NT2/D1 (cell line): ENCODE data around the gene PLCG2.
"Not testable (repeated sequence)": the region's sequence is repeated elsewhere in the genome, so short reads cannot be mapped to it uniquely, and the experiment has no call there.

Experiments
- DNase-seq: peaks from one replicate; pipeline ENCODE4 v3.0.0-alpha.2; 2011; ENCODE audit warnings: low read depth, low spot score
- H3K27me3 ChIP-seq: 2 replicates; pipeline ENCODE4 v1.6.0; 2011; ENCODE audit warnings: mild to moderate bottlenecking; ENCODE audit not compliant: insufficient read length, insufficient read depth
- H3K36me3 ChIP-seq: 2 replicates; pipeline ENCODE4 v1.6.1; 2011; ENCODE audit warnings: mild to moderate bottlenecking, low read length, mixed read lengths; ENCODE audit not compliant: insufficient read depth, insufficient read length
- H3K4me1 ChIP-seq: 2 replicates; pipeline ENCODE4 v1.5.1; 2011; ENCODE audit not compliant: insufficient read depth, insufficient read length
- H3K4me3 ChIP-seq: 2 replicates; pipeline ENCODE4 v1.5.1; 2011; ENCODE audit warnings: low read depth; ENCODE audit not compliant: insufficient read length
- H3K9ac ChIP-seq: 2 replicates; pipeline ENCODE4 v1.6.0; 2011; ENCODE audit warnings: low read depth; ENCODE audit not compliant: insufficient read length
- H3K9me3 ChIP-seq: 2 replicates; pipeline ENCODE4 v1.5.1; 2011; ENCODE audit warnings: mild to moderate bottlenecking, low read length; ENCODE audit not compliant: insufficient read depth
- SUZ12 ChIP-seq: IDR thresholded peaks from 2 replicates; pipeline ENCODE4 v1.6.1; 2011; ENCODE audit not compliant: insufficient read length, insufficient read depth; ENCODE audit errors: extremely low read depth
- YY1 ChIP-seq: IDR thresholded peaks from 2 replicates; pipeline ENCODE4 v1.6.1; 2011; ENCODE audit not compliant: insufficient read length, insufficient read depth
- ZNF274 ChIP-seq: IDR thresholded peaks from 2 replicates; pipeline ENCODE4 v1.6.1; 2011; ENCODE audit warnings: mild to moderate bottlenecking, low read depth, low read length

The PLCG2 gene

DNA sequence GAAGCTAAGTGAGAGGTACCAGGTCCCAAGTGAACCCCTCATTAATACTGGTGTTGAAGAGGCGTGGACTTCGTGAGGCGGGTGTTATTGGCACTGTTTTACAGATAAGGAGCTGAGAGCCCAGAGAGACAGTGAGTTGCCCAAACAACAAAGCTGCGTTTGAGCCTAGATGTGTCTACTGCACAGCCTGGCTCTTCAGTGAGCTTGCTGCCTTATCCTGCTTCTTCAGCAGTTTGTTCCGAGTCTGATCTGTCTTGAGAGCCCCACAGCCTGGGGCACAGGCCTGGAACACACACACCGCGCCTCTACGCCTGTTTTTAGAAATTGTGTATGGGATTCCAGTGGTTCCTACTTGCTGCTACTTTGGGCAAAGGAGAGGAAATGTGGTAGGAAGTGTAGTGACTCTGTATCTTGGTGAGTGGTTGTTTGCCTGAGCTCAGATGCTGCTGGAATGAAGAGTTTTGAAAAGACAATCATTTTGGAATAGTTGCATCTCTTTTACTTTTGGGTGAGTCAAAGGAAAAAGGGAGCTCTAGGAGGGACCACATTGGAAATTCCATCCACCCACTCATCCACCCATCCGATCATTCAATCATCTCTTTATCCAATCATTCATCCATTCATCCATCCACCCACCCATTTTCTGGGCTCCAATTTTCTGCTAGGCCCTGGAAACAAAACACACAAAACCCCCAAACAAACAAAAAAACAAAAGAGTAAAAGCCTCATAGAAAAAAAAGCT, 22.3 kb upstream of the PLCG2 start:
- Histone ChIP-seq H3K9ac (no peak overlapping the region), H3K4me3 (no peak overlapping the region)

DNA sequence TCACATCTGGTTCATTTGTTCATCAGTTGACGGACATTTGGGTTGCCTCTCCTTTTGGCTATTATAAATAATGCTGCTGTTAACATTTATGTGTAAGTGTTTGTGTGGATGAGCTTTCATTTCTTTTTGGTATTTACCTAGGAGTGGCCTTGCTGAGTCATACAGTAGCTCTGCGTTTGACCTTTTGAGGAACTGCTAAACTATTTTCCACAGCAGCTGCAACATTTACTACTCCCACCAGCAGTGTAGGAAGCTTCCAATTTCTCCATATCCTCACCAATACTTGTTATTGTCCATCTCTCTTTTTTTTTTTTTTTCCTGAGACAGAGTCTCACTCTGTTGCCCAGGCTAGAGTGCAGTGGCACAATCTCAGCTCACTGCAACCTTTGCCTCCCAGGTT, 20.7 kb upstream of the PLCG2 start:
- Histone ChIP-seq H3K4me1 (no peaks in the 10 kb centered on the region), H3K36me3 (no peaks in the 10 kb centered on the region), H3K27me3 (no peaks in the 10 kb centered on the region), H3K4me3 (no peak overlapping the region), H3K9ac (no peak overlapping the region), H3K9me3 (no peaks in the 10 kb centered on the region)
- no peak for DNase-seq
- TF ChIP-seq ZNF274 (no peak), SUZ12 (no peak), YY1 (no peak)

More for the DNA sequence above, 22.3 kb upstream of the PLCG2 start:
- no peaks in the 10 kb centered on the region for H3K36me3 ChIP-seq
- no peak for TF ChIP-seq ZNF274
- TF ChIP-seq SUZ12, result no peak
- TF ChIP-seq YY1, result no peak
- no peaks in the 10 kb centered on the region for H3K27me3 ChIP-seq
- H3K9me3 ChIP-seq, result no peaks in the 10 kb centered on the region
- H3K4me1 ChIP-seq, result peaks cover 4% of the 10 kb centered on the region
- DNase-seq, result no peak

DNA sequence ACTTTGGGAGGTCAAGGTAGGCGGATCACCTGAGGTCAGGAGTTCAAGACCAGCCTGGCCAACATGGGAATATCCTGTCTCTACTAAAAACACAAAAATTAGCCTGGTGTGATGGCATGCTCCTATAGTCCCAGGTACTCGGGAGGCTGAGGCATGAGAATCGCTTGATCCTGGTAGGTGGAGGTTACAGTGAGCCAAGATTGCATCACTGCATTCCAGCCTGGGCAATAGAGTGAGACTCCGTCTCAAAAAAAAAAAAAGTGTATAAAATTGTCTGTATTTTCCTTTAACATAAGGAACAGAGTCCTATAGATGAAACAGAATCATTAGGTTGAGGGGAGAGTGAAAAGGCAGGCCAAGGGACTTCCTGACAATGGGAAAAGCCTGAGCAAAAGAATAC, 16.8 kb upstream of the PLCG2 start:
- not testable (repeated sequence) for H3K4me3 ChIP-seq, H3K9ac ChIP-seq, H3K27me3 ChIP-seq, H3K9me3 ChIP-seq, H3K4me1 ChIP-seq, DNase-seq, H3K36me3 ChIP-seq

DNA sequence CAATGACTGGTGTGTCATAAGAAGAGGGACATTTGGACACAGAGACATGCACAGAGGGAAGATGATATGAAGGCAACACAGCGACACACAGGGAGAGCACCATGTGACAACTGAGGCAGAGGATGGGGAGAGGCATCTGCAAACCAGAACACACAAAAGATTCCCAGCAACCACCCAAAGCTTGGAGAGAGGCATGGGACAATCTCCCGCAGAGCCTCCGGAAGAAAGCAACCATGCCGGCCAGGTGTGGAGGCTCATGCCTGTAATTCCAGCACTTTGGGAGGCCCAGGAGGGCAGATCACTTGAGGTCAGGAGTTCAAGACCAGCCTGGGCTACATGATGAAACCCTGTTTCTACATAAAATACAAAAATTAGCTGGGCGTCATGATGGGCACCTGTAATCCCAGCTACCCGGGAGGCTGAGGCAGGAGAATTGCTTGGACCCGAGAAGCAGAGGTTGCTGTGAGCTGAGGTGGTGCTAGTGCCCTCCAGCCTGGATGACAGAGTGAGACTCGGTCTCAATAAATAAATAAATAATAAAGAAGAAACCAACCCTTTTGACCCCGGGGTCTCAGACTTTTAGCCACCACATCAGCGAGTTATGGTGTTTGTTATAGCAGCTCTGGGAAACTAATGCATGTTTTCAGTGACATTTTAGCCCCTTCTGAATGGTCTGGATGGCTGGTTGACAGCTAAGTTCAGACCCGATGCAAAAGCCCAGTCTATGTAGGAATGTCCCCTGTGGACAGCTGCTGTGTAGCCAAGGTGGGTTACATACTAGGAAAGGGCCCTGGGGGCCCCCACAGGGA, 13.8 kb upstream of the PLCG2 start:
- Histone ChIP-seq H3K9ac (no peak overlapping the region), H3K36me3 (no peaks in the 10 kb centered on the region), H3K4me3 (no peak overlapping the region), H3K4me1 (peaks cover 3% of the 10 kb centered on the region), H3K27me3 (no peaks in the 10 kb centered on the region), H3K9me3 (no peaks in the 10 kb centered on the region)
- TF ChIP-seq YY1 (no peak), ZNF274 (no peak), SUZ12 (no peak)
- no peak for DNase-seq

DNA sequence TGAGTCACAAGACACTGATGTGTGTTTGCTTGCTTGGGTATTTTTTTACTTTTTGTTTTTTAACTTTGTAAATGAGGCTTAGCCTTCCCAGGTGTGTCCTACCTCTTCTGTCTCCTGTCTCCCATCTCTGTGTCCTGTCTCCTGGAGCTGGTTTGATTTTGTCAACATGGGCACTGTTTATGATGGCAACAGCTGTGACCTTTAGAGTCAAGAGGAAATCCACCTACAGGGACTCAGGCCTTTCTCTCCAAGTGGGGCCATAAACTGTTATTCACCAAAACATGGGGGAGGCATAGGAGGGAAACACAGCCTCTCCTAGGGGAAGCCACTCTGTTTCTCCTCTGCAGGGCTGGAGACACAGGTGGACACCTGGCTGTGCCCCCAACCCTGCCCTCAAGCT, 13.1 kb upstream of the PLCG2 start:
- no peaks in the 10 kb centered on the region for H3K9me3 ChIP-seq
- no peak overlapping the region for H3K4me3 ChIP-seq
- TF ChIP-seq YY1 (no peak), ZNF274 (no peak), SUZ12 (no peak)
- H3K27me3 ChIP-seq, result no peaks in the 10 kb centered on the region
- DNase-seq, result no peak
- peaks cover 3% of the 10 kb centered on the region for H3K4me1 ChIP-seq
- H3K9ac ChIP-seq, result no peak overlapping the region
- no peaks in the 10 kb centered on the region for H3K36me3 ChIP-seq

DNA sequence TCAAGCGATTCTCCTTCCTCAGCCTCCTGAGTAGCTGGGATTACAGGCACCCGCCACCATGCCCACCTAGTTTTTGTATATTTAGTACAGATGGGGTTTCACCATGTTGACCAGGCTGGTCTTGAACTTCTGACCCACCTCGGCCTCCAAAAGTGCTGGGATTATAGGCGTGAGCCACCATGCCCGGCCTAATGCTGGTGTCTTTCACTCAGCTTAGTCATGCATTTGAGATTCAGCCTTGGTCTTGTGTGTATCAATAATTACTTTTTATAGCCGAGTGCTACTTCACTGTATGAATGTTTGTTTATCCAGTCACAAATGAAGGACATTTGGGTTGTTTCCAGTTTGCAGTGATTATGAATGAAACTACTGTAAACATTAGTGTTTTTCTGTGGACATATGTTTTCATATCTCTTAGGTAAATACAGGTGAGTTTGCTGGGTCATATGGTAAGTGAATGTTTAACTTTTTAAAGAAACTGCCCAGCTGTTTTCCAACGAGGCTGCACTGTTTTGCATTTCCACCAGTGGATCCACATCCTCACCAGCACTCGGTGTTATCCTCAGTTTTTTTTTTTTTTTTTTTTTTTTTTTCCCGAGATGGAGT, 11.0 kb upstream of the PLCG2 start:
- DNase-seq, result no peak
- H3K4me1 ChIP-seq, result peaks cover 3% of the 10 kb centered on the region

DNA sequence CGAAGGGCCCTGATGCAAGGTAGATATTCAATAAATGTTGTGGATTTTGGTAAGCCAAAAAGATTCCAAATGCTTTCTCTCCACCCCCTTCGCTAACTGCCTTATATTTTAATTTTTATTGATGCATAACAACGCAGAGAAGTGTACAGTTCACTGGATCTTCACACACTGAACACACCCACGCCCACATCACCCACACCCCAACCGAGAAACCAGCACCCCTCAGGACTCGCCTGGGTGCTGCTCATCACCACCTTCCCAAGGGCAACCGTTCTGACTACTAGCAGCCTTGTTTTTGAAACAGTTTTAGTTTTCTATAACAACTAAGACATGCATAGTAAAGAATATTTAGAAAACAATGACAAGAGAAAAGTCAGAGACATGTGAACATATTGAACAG, 9.1 kb upstream of the PLCG2 start:
- no peak overlapping the region for H3K9ac ChIP-seq
- no peak for TF ChIP-seq ZNF274
- TF ChIP-seq SUZ12, result no peak
- TF ChIP-seq YY1, result no peak

More for the DNA sequence above, 11.0 kb upstream of the PLCG2 start:
- Histone ChIP-seq H3K36me3 (no peaks in the 10 kb centered on the region), H3K9me3 (no peaks in the 10 kb centered on the region), H3K4me3 (no peak overlapping the region), H3K27me3 (no peaks in the 10 kb centered on the region), H3K9ac (no peak overlapping the region)
- TF ChIP-seq YY1 (no peak), ZNF274 (no peak), SUZ12 (no peak)

More for the DNA sequence above, 9.1 kb upstream of the PLCG2 start:
- no peaks in the 10 kb centered on the region for H3K9me3 ChIP-seq
- H3K4me3 ChIP-seq, result no peak overlapping the region
- H3K27me3 ChIP-seq, result no peaks in the 10 kb centered on the region
- no peaks in the 10 kb centered on the region for H3K36me3 ChIP-seq
- no peak for DNase-seq
- peaks cover 3% of the 10 kb centered on the region for H3K4me1 ChIP-seq
